MM.1S (cell line): Measurements from ENCODE around the gene BPGM.

Experiments used
- EZH2 ChIP-seq: fragments of 300-600 bp; sonication (generic); optimal IDR thresholded peaks from 2 replicates; pipeline ENCODE3; 2017; ENCODE audit warnings: low read depth, mild to moderate bottlenecking, antibody characterized with exemption, low read length, mixed read lengths
- TF ChIP-seq, protein P1 (sequence below): fragments of 300-600 bp; sonication (generic); IDR thresholded peaks from 2 replicates; pipeline ENCODE4 v1.5.1; 2016; ENCODE audit warnings: antibody characterized with exemption, low read length, mixed read lengths

GRCh38 chr7:134662871-134663205 lies 16.2 kb downstream of the BPGM start:
- TF ChIP-seq, protein P1, sequence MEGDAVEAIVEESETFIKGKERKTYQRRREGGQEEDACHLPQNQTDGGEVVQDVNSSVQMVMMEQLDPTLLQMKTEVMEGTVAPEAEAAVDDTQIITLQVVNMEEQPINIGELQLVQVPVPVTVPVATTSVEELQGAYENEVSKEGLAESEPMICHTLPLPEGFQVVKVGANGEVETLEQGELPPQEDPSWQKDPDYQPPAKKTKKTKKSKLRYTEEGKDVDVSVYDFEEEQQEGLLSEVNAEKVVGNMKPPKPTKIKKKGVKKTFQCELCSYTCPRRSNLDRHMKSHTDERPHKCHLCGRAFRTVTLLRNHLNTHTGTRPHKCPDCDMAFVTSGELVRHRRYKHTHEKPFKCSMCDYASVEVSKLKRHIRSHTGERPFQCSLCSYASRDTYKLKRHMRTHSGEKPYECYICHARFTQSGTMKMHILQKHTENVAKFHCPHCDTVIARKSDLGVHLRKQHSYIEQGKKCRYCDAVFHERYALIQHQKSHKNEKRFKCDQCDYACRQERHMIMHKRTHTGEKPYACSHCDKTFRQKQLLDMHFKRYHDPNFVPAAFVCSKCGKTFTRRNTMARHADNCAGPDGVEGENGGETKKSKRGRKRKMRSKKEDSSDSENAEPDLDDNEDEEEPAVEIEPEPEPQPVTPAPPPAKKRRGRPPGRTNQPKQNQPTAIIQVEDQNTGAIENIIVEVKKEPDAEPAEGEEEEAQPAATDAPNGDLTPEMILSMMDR, result no peak
- no peak for TF ChIP-seq EZH2
